Measurements from ENCODE around the gene CYB5R2.

GRCh38 chr11:7619322-7619721 lies 54.0 kb downstream of the CYB5R2 start:
- no peak for TF ChIP-seq EZH2 (IDR thresholded peaks at IDR 0.05)
- no peak for TF ChIP-seq POLR2AphosphoS5 (IDR thresholded peaks at IDR 0.05; ENCODE audit: borderline replicate concordance, low read depth, low read length)
